Measurements from ENCODE around the gene BAK1. TPM values are rescaled to one million over a fixed set of nuclear protein-coding genes. Genes with fewer than 3 reads are reported as not detected.

Gene BAK1
- total and polyA plus RNA-seq, 2 of the 13 experiments (the other 11 are each of a cell fraction or from before 2014, with no cell fraction given): 15.0 to 23.8 TPM

DNA sequence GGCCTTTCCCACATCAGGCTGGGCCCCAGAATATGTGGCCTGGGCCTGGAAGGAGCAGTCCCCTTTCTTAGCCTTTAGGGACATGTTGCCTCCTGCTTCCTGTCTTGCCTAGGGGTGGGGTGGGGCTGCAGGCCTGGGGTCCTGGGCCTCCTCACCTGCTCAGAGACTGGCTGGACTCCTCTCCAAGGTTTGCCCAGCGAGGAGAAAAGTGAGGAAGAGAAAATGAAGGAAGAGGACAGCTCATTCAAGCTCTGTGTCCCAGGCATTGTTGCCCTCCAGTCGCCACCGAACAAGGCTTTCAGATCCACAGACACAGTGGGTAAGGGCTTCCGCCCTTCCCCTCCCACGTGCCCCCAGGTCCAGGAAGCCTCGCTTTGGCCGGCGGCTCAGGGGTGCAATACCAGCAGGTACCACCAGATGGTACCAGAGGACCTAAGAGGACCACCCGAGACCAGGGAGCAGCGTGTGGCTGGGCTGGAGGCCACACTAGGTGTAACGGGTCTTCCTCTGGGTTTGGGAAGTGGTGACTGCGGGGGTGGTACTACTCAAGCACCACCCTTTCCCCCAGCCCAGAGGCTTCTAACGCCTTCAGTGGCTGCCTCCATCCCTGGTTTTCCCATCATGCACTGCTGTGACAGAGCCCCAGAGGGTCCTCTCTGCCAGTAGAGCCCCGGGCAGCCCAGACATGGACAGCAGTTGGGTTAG is 5.5 kb upstream of the BAK1 start (continued):
- TF ChIP-seq ZNF329 (CRISPR knock-in tag; IDR thresholded peaks at IDR 0.05; ENCODE audit: low read depth) (0 out of 2 replicates have a peak, but pooled peaks have one; percentile 32), ADNP (CRISPR knock-in tag; IDR thresholded peaks at IDR 0.05) (no peak), ZNF619 (CRISPR knock-in tag; IDR thresholded peaks at IDR 0.05) (0 out of 2 replicates have a peak, but pooled peaks have one; percentile 80), PHF8 (CRISPR knock-in tag; IDR thresholded peaks at IDR 0.05) (peak; percentile 54), NFE2L2 (IDR thresholded peaks at IDR 0.05; ENCODE audit: low read length) (no peak), KLF12 (CRISPR knock-in tag; IDR thresholded peaks at IDR 0.05; ENCODE audit: borderline replicate concordance) (no peak), ZNF83 (CRISPR knock-in tag; IDR thresholded peaks at IDR 0.05; ENCODE audit: borderline replicate concordance) (no peak), ZNF543 (CRISPR knock-in tag; IDR thresholded peaks at IDR 0.05) (0 out of 2 replicates have a peak, but pooled peaks have one; percentile 49), ZFP82 (CRISPR knock-in tag; IDR thresholded peaks at IDR 0.05; ENCODE audit: borderline replicate concordance) (no peak), ARNTL (CRISPR knock-in tag; IDR thresholded peaks at IDR 0.05) (0 out of 2 replicates have a peak, but pooled peaks have one; percentile 20), MIER2 (CRISPR knock-in tag; IDR thresholded peaks at IDR 0.05) (no peak), MTF2 (CRISPR knock-in tag; IDR thresholded peaks at IDR 0.05; ENCODE audit: borderline replicate concordance) (no peak; the same call in 1 of the 2 replicates), SRSF1 (optimal IDR thresholded peaks at IDR 0.05; ENCODE audit: low read depth, low read length) (no peak), ZNF430 (CRISPR knock-in tag; IDR thresholded peaks at IDR 0.05) (no peak), NCOA2 (CRISPR knock-in tag; IDR thresholded peaks at IDR 0.05) (no peak), ZNF343 (CRISPR knock-in tag; IDR thresholded peaks at IDR 0.05) (no peak), ZSCAN9 (CRISPR knock-in tag; IDR thresholded peaks at IDR 0.05; ENCODE audit: borderline replicate concordance) (peak; percentile 32; the same call in 1 of the 2 replicates), KDM1A (CRISPR knock-in tag; IDR thresholded peaks at IDR 0.05) (peak; percentile 7; the same call in 1 of the 2 replicates), ZBTB7B (CRISPR knock-in tag; IDR thresholded peaks at IDR 0.05) (peak; percentile 92), ZIK1 (CRISPR knock-in tag; IDR thresholded peaks at IDR 0.05; ENCODE audit: borderline replicate concordance, low read depth) (no peak), ZNF256 (CRISPR knock-in tag; conservative IDR thresholded peaks at IDR 0.05) (no peak), JDP2 (CRISPR knock-in tag; IDR thresholded peaks at IDR 0.05; ENCODE audit: borderline replicate concordance) (no peak)
- TF ChIP-seq, protein P1, sequence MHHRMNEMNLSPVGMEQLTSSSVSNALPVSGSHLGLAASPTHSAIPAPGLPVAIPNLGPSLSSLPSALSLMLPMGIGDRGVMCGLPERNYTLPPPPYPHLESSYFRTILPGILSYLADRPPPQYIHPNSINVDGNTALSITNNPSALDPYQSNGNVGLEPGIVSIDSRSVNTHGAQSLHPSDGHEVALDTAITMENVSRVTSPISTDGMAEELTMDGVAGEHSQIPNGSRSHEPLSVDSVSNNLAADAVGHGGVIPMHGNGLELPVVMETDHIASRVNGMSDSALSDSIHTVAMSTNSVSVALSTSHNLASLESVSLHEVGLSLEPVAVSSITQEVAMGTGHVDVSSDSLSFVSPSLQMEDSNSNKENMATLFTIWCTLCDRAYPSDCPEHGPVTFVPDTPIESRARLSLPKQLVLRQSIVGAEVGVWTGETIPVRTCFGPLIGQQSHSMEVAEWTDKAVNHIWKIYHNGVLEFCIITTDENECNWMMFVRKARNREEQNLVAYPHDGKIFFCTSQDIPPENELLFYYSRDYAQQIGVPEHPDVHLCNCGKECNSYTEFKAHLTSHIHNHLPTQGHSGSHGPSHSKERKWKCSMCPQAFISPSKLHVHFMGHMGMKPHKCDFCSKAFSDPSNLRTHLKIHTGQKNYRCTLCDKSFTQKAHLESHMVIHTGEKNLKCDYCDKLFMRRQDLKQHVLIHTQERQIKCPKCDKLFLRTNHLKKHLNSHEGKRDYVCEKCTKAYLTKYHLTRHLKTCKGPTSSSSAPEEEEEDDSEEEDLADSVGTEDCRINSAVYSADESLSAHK (CRISPR knock-in tag; IDR thresholded peaks at IDR 0.05; ENCODE audit: borderline replicate concordance): 0 out of 2 replicates have a peak, but pooled peaks have one; percentile 48
- TF ChIP-seq, protein P2, sequence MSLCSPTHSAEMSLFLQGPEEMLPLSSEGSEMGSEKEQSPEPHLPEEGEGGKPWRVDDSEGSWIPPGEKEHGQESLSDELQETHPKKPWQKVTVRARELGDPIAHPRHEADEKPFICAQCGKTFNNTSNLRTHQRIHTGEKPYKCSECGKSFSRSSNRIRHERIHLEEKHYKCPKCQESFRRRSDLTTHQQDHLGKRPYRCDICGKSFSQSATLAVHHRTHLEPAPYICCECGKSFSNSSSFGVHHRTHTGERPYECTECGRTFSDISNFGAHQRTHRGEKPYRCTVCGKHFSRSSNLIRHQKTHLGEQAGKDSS (CRISPR knock-in tag; IDR thresholded peaks at IDR 0.05; ENCODE audit: borderline replicate concordance, low read depth): no peak; the same call in 1 of the 2 replicates
- TF ChIP-seq, protein P3, sequence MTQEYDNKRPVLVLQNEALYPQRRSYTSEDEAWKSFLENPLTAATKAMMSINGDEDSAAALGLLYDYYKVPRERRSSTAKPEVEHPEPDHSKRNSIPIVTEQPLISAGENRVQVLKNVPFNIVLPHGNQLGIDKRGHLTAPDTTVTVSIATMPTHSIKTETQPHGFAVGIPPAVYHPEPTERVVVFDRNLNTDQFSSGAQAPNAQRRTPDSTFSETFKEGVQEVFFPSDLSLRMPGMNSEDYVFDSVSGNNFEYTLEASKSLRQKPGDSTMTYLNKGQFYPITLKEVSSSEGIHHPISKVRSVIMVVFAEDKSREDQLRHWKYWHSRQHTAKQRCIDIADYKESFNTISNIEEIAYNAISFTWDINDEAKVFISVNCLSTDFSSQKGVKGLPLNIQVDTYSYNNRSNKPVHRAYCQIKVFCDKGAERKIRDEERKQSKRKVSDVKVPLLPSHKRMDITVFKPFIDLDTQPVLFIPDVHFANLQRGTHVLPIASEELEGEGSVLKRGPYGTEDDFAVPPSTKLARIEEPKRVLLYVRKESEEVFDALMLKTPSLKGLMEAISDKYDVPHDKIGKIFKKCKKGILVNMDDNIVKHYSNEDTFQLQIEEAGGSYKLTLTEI (CRISPR knock-in tag; conservative IDR thresholded peaks at IDR 0.05): no peak
- TF ChIP-seq, protein P4, sequence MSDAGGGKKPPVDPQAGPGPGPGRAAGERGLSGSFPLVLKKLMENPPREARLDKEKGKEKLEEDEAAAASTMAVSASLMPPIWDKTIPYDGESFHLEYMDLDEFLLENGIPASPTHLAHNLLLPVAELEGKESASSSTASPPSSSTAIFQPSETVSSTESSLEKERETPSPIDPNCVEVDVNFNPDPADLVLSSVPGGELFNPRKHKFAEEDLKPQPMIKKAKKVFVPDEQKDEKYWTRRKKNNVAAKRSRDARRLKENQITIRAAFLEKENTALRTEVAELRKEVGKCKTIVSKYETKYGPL (CRISPR knock-in tag; IDR thresholded peaks at IDR 0.05): no peak

Data from HepG2 (cell line).